ENCODE data around the gene IPO4. TPM values are rescaled to one million over a fixed set of nuclear protein-coding genes. Genes with fewer than 3 reads are reported as not detected.

IPO4 gene
- total RNA-seq, 2 donors from 2014 or later: 12.1 to 15.7 TPM

DNA sequence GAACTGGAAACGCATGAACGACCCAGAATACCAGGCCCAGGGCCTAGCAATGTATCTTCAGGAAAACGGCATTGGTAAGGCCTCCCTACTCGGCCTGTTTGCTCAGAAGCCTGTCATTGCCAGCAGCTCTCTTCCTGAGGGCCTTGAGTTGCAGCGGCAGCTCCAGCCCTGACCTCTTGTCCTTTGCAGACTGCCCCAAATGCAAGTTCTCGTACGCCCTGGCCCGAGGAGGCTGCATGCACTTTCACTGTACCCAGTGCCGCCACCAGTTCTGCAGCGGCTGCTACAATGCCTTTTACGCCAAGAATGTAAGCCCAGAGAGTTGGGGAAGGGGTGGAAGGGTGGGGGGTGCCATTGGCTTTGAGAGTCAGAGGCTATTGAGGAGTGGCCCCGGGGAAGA is 31.3 kb downstream of the IPO4 start:
- Histone ChIP-seq H3K36me3 (peaks cover 66% of the 10 kb centered on the region), H3K9me3 (no peaks in the 10 kb centered on the region)
- TF ChIP-seq, protein P1, sequence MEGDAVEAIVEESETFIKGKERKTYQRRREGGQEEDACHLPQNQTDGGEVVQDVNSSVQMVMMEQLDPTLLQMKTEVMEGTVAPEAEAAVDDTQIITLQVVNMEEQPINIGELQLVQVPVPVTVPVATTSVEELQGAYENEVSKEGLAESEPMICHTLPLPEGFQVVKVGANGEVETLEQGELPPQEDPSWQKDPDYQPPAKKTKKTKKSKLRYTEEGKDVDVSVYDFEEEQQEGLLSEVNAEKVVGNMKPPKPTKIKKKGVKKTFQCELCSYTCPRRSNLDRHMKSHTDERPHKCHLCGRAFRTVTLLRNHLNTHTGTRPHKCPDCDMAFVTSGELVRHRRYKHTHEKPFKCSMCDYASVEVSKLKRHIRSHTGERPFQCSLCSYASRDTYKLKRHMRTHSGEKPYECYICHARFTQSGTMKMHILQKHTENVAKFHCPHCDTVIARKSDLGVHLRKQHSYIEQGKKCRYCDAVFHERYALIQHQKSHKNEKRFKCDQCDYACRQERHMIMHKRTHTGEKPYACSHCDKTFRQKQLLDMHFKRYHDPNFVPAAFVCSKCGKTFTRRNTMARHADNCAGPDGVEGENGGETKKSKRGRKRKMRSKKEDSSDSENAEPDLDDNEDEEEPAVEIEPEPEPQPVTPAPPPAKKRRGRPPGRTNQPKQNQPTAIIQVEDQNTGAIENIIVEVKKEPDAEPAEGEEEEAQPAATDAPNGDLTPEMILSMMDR (IDR thresholded peaks at IDR 0.05): no peak

DNA sequence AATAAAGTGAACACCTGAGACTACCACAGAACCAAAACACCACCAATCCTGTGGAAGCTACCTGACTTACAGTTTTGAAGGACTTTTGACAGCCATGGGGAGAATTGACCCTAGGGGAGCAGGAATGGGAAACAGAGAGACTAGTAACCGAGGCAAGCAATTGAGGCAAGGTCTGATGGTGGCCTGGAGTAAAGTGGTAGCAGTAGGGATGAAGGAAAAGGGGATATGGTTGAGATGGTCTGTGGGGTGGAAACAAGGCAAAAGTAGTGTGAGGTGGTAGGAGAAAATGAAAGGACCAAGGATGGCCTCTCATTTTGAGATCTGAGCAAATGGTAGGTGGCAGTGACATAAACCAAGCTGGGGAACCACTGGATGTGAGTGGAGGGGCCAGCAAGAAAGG is 31.8 kb downstream of the IPO4 start:
- Histone ChIP-seq H3K4me1 (peaks cover 0 to 8% of the 10 kb centered on the region in 2 donors), H3K27me3 (no peaks in the 10 kb centered on the region), H3K9me3 (no peaks in the 10 kb centered on the region), H3K36me3 (peaks cover 70% of the 10 kb centered on the region), H3K27ac (no peak overlapping the region), H3K4me3 (no peak overlapping the region)
- TF ChIP-seq, protein P1 (IDR thresholded peaks at IDR 0.05): no peak
- DNase-seq (ENCODE audit: low spot score): no peak

More for the DNA sequence above, 31.3 kb downstream of the IPO4 start:
- DNase-seq (ENCODE audit: low spot score): no peak
- Histone ChIP-seq H3K4me3 (no peak overlapping the region), H3K4me1 (peaks cover 0 to 13% of the 10 kb centered on the region in 2 donors), H3K27ac (no peak overlapping the region), H3K27me3 (no peaks in the 10 kb centered on the region)

DNA sequence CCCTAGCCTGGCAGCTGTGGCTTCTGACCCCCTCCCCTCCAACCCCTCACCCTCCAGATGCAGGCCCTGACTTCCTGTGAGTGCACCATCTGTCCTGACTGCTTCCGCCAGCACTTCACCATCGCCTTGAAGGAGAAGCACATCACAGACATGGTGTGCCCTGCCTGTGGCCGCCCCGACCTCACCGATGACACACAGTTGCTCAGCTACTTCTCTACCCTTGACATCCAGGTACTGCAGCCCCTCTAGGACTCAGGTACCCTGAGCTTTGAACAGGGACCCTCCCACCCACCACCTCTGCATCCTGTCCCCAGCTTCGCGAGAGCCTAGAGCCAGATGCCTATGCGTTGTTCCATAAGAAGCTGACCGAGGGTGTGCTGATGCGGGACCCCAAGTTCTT is 33.5 kb downstream of the IPO4 start:
- no peaks in the 10 kb centered on the region for H3K4me1 ChIP-seq
- H3K27me3 ChIP-seq: no peaks in the 10 kb centered on the region
- no peak for DNase-seq (ENCODE audit: low spot score)
- H3K27ac ChIP-seq: no peak overlapping the region
- no peak overlapping the region for H3K4me3 ChIP-seq
- TF ChIP-seq, protein P1 (IDR thresholded peaks at IDR 0.05): no peak
- peaks cover 82% of the 10 kb centered on the region for H3K36me3 ChIP-seq
- H3K9me3 ChIP-seq: no peaks in the 10 kb centered on the region

DNA sequence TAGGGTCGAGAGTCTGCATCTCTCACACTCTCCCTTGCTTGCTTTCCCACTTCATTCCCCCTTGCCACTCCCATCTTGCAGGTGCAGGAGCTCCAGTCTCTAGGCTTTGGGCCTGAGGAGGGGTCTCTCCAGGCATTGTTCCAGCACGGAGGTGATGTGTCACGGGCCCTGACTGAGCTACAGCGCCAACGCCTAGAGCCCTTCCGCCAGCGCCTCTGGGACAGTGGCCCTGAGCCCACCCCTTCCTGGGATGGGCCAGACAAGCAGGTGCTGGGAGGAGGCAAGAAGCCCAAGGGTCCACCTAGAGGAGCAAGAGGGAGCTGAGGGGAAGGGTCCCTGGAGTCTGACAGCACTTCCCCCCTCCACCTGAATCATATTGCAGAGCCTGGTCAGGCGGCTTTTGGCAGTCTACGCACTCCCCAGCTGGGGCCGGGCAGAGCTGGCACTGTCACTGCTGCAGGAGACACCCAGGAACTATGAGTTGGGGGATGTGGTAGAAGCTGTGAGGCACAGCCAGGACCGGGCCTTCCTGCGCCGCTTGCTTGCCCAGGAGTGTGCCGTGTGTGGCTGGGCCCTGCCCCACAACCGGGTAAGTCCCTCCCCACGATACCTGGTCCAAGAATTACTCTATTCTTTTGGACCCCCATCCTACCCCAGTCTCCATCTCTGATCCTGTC is 37.1 kb downstream of the IPO4 start:
- peaks cover 69% of the 10 kb centered on the region for H3K36me3 ChIP-seq
- DNase-seq (ENCODE audit: low spot score): no peak
- TF ChIP-seq, protein P1 (IDR thresholded peaks at IDR 0.05): no peak

DNA sequence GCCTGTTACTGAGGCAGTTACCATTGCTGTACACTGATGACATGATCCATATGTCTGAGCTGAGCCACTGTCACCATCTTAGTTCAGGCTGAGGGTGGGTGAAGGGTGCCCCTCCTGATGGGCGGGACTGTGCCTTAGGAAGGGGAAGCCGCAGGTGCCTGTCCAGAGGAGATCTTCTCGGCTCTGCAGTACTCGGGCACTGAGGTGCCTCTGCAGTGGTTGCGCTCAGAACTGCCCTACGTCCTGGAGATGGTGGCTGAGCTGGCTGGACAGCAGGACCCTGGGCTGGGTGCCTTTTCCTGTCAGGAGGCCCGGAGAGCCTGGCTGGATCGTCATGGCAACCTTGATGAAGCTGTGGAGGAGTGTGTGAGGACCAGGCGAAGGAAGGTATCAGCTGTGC is 37.6 kb downstream of the IPO4 start:
- Histone ChIP-seq H3K36me3 (peaks cover 64% of the 10 kb centered on the region), H3K9me3 (no peaks in the 10 kb centered on the region), H3K4me3 (no peak overlapping the region), H3K27ac (no peak overlapping the region), H3K27me3 (no peaks in the 10 kb centered on the region), H3K4me1 (peaks cover 0 to 22% of the 10 kb centered on the region in 2 donors)
- DNase-seq (ENCODE audit: low spot score): no peak
- TF ChIP-seq, protein P1 (IDR thresholded peaks at IDR 0.05): no peak

More for the DNA sequence above, 37.1 kb downstream of the IPO4 start:
- H3K27me3 ChIP-seq: no peaks in the 10 kb centered on the region
- no peaks in the 10 kb centered on the region for H3K9me3 ChIP-seq
- no peak overlapping the region for H3K4me3 ChIP-seq
- H3K27ac ChIP-seq: no peak overlapping the region
- peaks cover 0 to 18% of the 10 kb centered on the region in 2 donors for H3K4me1 ChIP-seq

DNA sequence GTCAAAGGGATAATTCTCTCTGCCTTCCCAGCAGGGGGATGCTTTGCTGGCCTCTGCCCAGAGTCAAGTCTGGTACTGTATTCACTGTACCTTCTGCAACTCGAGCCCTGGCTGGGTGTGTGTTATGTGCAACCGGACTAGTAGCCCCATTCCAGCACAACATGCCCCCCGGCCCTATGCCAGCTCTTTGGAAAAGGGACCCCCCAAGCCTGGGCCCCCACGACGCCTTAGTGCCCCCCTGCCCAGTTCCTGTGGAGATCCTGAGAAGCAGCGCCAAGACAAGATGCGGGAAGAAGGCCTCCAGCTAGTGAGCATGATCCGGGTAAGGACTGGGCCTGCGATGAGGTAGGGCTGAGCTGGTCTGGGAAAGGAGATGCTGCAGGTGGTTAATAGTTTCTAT is 38.0 kb downstream of the IPO4 start:
- peaks cover 0 to 26% of the 10 kb centered on the region in 2 donors for H3K4me1 ChIP-seq
- DNase-seq (ENCODE audit: low spot score): no peak
- no peak overlapping the region for H3K4me3 ChIP-seq
- H3K27ac ChIP-seq: no peak overlapping the region
- H3K9me3 ChIP-seq: no peaks in the 10 kb centered on the region
- H3K36me3 ChIP-seq: peaks cover 59% of the 10 kb centered on the region
- H3K27me3 ChIP-seq: no peaks in the 10 kb centered on the region
- TF ChIP-seq, protein P1 (IDR thresholded peaks at IDR 0.05): no peak

Measured in right atrium auricular region (tissue), 2 donors.